HG02852 (cell line): Measurements from ENCODE around the gene SKIC3.

Experiments used
- ATAC-seq: cut with Tn5 transposase; IDR thresholded peaks from one replicate; pipeline ENCODE4 v1.9.1; 2021; ENCODE audit warnings: mild to moderate bottlenecking, moderate library complexity; ENCODE audit not compliant: unreplicated experiment

The SKIC3 gene

GRCh38 chr5:95532415-95532814 lies 22.4 kb downstream of the SKIC3 start:
- ATAC-seq: no peak

GRCh38 chr5:95531491-95531890 lies 23.3 kb downstream of the SKIC3 start:
- no peak for ATAC-seq

GRCh38 chr5:95530416-95530815 lies 24.4 kb downstream of the SKIC3 start:
- ATAC-seq: no peak

- ATAC-seq: no peak
Measured at GRCh38 chr5:95528565-95528964, 26.2 kb downstream of the SKIC3 start.

- no peak for ATAC-seq
Measured at GRCh38 chr5:95526871-95527270, 27.9 kb downstream of the SKIC3 start.

GRCh38 chr5:95524423-95524822 lies 30.4 kb downstream of the SKIC3 start:
- no peak for ATAC-seq

- no peak for ATAC-seq
Measured at GRCh38 chr5:95520206-95520605, 34.6 kb downstream of the SKIC3 start.

GRCh38 chr5:95519681-95520080 lies 35.1 kb downstream of the SKIC3 start:
- no peak for ATAC-seq

- no peak for ATAC-seq
Measured at GRCh38 chr5:95519151-95519550, 35.6 kb downstream of the SKIC3 start.

- no peak for ATAC-seq
Measured at GRCh38 chr5:95518417-95518816, 36.4 kb downstream of the SKIC3 start.

- no peak for ATAC-seq
Measured at GRCh38 chr5:95511606-95512005, 43.2 kb downstream of the SKIC3 start.

GRCh38 chr5:95508550-95508949 lies 46.2 kb downstream of the SKIC3 start:
- no peak for ATAC-seq
